ENCODE measurements around the gene ARL4C.

DNA sequence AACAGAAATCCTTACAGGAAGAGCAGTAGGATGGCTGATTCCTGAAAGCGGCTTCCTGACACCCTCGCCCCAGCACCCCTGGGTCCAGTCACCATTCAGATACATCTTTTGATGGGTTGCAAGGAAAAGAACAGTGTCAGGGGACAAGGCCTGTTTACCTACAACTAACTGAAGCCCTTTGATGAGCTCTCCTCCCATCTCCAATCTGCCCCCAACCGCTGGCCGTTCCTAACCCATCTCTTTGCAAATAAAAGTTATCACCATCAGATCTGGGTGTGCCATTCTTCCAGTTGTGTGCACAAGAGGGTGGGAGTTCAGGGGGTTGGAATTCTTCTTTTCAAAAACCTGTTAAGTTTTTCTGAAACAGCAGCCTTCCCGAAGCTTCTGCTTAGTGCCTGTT lies 48.9 kb downstream of the ARL4C start:
- no peak for TF ChIP-seq EZH2 (IDR thresholded peaks at IDR 0.05; ENCODE audit: low read depth)
- TF ChIP-seq, protein P1, sequence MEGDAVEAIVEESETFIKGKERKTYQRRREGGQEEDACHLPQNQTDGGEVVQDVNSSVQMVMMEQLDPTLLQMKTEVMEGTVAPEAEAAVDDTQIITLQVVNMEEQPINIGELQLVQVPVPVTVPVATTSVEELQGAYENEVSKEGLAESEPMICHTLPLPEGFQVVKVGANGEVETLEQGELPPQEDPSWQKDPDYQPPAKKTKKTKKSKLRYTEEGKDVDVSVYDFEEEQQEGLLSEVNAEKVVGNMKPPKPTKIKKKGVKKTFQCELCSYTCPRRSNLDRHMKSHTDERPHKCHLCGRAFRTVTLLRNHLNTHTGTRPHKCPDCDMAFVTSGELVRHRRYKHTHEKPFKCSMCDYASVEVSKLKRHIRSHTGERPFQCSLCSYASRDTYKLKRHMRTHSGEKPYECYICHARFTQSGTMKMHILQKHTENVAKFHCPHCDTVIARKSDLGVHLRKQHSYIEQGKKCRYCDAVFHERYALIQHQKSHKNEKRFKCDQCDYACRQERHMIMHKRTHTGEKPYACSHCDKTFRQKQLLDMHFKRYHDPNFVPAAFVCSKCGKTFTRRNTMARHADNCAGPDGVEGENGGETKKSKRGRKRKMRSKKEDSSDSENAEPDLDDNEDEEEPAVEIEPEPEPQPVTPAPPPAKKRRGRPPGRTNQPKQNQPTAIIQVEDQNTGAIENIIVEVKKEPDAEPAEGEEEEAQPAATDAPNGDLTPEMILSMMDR (conservative IDR thresholded peaks at IDR 0.05): no peak
